UCSD-AML1 (cell line): Measurements from ENCODE around the gene ANAPC16.
"Not testable (repeated sequence)": the region's sequence is repeated elsewhere in the genome, so short reads cannot be mapped to it uniquely, and the experiment has no call there.

Source experiments
- DNase-seq: peaks from one replicate; lab custom pipeline; 2025; ENCODE audit not compliant: unreplicated experiment; lab: John Stamatoyannopoulos, UW

Gene ANAPC16

GRCh38 chr10:72242675-72243074 lies 26.9 kb downstream of the ANAPC16 start:
- DNase-seq: peak; percentile 65

- no peak for DNase-seq
Observed at GRCh38 chr10:72243822-72244437, 28.1 kb downstream of the ANAPC16 start.

DNA sequence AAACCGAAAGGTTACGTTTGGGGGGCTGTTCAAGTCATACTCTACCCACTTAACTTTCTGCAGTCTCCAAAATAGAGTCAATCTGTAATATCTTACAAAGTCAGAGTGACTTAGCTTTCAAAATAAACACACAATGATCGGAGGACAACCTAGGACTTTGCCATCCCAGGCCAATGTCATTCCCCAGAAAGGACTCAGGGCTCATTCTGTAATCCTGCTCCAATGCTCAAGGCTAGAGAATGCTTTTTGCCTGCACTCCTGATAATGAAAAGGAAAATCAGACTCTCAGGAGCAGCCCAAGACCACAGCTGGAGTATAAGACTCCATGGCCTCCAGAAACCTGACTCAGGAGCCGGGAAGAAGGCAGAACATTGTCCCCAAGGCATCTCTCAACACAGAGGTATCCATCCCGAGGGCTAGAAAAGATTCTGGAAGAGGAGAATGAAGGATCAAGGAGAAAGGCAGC lies 28.8 kb downstream of the ANAPC16 start:
- DNase-seq: no peak

GRCh38 chr10:72245949-72246525 lies 30.2 kb downstream of the ANAPC16 start:
- DNase-seq: no peak

GRCh38 chr10:72248468-72249151 lies 32.8 kb downstream of the ANAPC16 start:
- DNase-seq: peak; percentile 83

GRCh38 chr10:72249176-72249862 lies 33.5 kb downstream of the ANAPC16 start:
- DNase-seq: not testable (repeated sequence)

DNA sequence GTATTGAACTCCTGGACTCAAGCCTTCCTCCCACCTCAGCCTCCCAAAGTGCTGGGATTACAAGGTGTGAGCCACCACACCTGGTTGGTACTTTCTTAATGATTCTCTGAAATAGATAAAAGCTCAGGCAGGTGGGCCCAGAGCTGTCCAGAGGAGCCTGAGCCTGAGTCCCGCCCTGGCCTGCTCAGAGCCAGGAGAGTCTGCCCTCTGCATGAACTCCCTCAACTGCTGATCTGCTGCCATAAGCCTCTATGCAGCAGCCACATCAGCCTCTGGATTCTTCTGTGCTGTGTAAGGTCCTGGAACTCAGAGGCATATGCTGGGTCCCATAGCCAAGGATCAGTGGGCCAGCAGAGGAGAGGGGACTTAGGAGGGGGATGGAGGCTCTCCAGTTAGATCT lies 34.9 kb downstream of the ANAPC16 start:
- no peak for DNase-seq

- DNase-seq: no peak
Observed at GRCh38 chr10:72251635-72252034, 35.8 kb downstream of the ANAPC16 start.

DNA sequence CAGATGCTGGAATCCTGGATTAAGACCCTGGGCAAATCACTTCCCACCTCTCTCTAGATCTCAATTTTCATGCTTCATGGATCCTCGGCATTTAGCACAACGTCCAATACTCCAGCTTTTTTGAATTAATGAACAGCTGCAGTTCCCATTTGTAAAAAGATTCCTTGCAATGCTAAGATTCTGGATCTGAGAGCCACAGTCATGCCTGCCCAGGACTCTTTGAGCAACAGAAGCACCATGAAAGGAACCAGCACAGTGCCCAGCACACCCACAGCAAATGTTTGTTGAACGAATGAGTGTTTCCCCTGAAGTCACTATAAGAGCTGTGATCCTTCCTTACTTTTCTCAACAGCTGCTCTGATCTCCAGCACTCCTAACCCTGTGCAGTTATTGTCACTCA lies 37.2 kb downstream of the ANAPC16 start:
- DNase-seq: no peak

- DNase-seq: no peak
Observed at GRCh38 chr10:72253578-72253977, 37.8 kb downstream of the ANAPC16 start.

DNA sequence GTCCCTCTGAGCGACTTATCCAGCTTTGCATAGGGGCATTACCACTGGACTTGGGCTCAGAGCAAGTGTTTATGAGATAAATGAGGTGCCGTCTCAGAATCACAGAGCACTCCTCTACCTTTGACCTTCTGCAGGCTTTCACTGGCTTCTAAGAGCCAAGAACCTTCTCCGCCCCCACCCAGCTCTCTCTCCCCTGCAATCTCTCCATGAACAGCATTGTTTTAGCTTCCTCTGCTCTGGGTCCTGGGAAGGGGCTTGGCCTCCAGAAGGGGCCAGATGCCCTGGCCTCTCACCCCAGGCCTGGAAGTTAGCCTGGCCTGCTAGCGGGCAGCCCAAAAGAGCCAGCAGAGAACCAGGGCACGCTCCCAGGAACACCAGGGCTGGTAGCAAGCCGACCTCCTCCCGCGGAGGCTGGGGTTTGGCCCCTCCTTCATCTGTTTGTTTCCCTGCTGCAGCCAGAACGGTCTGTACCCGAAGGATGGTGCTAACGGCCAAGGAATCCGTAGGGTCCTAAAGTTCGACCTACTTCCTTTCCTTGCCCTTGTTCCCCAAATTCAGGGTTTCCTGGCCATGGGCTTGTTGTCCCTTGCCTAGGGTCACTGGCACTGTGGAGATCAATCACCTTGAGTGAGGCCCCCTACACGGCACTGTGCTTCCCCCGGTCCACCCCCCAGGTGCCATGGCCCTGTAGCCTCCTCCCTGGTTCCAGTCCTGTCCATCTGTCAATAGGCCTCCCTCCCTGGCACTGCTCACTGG lies 39.2 kb downstream of the ANAPC16 start:
- peak; percentile 68 for DNase-seq

GRCh38 chr10:72255977-72256729 lies 40.3 kb downstream of the ANAPC16 start:
- DNase-seq: no peak

DNA sequence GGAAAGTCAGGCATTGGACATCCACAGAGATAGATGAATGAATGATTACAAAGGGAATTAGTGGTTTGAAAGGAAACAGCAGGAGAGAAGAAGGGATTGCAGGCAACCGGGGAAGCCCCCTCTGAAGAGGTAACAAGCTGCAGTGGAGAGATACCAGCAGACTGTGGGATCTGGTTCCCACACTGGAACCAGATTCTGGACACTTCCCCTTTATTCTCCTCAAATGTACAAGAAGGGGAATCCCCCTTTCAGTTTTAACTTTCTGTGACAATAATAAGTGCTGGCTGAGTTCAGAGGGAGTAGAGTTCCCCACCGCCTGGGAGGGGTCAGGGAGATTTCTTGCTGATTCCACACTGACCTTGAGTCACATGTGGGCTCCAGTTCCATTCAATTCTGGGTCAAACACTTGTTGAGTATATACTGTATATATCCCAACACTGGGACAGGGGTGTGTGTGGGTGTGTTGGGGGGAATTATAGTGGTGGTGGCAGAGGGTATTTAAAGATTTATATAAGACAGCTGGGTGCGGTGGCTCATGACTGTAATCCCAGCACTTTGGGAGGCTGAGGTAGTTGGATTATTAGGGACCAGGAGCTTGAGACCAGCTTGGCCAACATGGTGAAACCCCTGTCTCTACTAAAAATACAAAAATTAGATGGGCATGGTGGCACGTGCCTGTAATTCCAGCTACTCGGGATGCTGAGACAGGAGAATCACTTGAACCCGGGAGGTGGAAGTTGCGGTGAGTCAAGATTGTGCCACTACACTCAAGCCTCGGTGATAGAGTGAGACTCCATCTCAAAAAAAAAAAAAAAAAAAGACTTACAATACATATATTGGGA lies 41.5 kb downstream of the ANAPC16 start:
- DNase-seq: peak; percentile 64

DNA sequence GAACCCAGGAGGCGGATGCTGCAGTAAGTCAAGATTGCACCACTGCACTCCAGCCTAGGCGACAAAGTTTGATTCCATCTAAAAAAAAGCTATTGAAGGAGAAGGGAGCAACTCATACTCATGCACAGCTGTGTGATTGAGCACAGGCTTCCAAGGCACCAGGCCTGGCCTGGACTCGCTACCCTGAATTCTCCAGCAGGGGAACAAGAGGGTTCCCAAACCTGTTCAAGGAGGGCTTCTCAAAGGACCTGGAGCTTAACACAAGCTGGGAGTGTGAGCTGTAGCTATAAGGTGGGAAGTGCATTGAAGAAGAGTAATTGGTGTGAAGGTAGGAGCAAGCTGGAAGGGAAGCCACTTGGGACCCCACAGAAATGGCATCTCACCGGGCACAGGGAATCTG lies 42.8 kb downstream of the ANAPC16 start:
- DNase-seq: no peak

- DNase-seq: no peak
Observed at GRCh38 chr10:72259491-72260238, 43.9 kb downstream of the ANAPC16 start.

DNA sequence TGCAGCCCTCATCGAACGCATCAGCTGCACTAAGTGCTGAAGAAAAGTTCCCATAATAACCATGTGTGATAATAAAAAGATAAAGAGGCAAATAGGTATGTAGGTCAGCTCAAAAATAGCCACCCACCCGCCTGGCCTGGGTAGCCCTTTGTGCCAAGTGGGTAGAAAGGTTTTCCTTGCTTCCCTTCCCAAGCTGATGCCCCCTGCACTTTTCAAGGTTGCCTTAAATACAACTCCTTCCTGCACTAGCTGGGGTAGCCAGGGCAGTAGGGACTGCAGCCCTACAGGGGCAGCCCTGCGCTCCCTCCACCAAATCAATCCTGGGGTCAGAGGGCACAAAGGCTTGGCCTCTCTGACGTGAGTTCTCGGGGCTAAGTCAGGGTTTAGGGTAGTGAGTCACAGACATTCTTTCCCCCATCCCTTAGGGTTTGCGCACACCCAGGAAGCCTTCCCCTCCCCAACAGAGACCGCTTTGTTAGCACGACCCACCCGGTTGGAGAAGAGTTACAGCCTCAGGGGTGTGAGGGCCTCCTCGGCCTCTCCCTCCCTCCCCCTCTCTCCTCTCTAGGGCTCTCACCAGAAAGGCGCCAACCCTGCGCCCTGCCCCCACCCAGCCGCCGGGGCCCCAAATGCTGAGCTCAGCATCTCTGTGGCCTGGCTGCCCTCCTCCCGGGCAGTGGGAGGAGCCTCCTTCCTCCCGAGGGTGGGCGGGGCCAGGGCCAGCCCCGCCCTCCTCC lies 44.6 kb downstream of the ANAPC16 start:
- no peak for DNase-seq

- peak; percentile 80 for DNase-seq
Observed at GRCh38 chr10:72260976-72261783, 45.4 kb downstream of the ANAPC16 start.
